HUES64 (cell line): ENCODE measurements around the gene SARM1.

Experiments
- H3K27ac ChIP-seq: 2 replicates; pipeline ENCODE4 v1.7.0; 2013; ENCODE audit warnings: low read depth, low read length, inconsistent platforms
- H3K27me3 ChIP-seq: 2 replicates; pipeline ENCODE4 v1.6.1; 2013; ENCODE audit warnings: mild to moderate bottlenecking, low read length; ENCODE audit not compliant: insufficient read depth
- H3K36me3 ChIP-seq: 2 replicates; pipeline ENCODE4 v1.6.1; 2013; ENCODE audit warnings: mild to moderate bottlenecking, low read length; ENCODE audit not compliant: insufficient read depth
- H3K4me1 ChIP-seq: 2 replicates; pipeline ENCODE4 v1.6.1; 2013; ENCODE audit warnings: mild to moderate bottlenecking, low read length, moderate library complexity; ENCODE audit not compliant: insufficient read depth
- H3K4me3 ChIP-seq: 2 replicates; pipeline ENCODE4 v1.5.1; 2013; ENCODE audit warnings: mild to moderate bottlenecking, low read length, moderate library complexity
- H3K9ac ChIP-seq: 2 replicates; pipeline ENCODE4 v1.6.1; 2013; ENCODE audit warnings: mild to moderate bottlenecking, low read depth, low read length
- H3K9me3 ChIP-seq: 2 replicates; pipeline ENCODE4 v1.6.1; 2013; ENCODE audit warnings: low read depth, low read length; ENCODE audit not compliant: insufficient read depth
- WGBS: fragments of 150-250, 120-280 bp; methylation state at CpG from one replicate; pipeline ENCODE4 v1.1.7; 2013; ENCODE audit warnings: missing lambda C conversion rate; 5-methylcytosine and 5-hydroxymethylcytosine counted together

Gene SARM1

GRCh38 chr17:28405632-28406472 lies 34.4 kb downstream of the SARM1 start, which contains the start of gene SLC46A1:
TSS of gene SLC46A1 (minus strand) at chr17:28406212. CDS start at chr17:28406114, 98 bp downstream.
- Histone ChIP-seq H3K9ac (peak within 1 kb of the TSS; percentile 56), H3K9me3 (no peaks in the 10 kb centered on the region), H3K4me1 (peaks cover 57% of the 10 kb centered on the region), H3K27me3 (peaks cover 61% of the 10 kb centered on the region), H3K4me3 (peak within 1 kb of the TSS; percentile 67), H3K36me3 (no peaks in the 10 kb centered on the region), H3K27ac (0 out of 2 replicates have a peak within 1 kb of the TSS, but pooled peaks have one; percentile 19)
- WGBS = 1% methylated on average over 70 of the region's 70 CpGs

GRCh38 chr17:28406473-28406814 lies 35.0 kb downstream of the SARM1 start:
- Histone ChIP-seq H3K4me1 (peaks cover 58% of the 10 kb centered on the region), H3K4me3 (peak overlapping the region; percentile 67), H3K27ac (no peak overlapping the region), H3K9me3 (no peaks in the 10 kb centered on the region), H3K9ac (no peak overlapping the region), H3K36me3 (no peaks in the 10 kb centered on the region), H3K27me3 (peaks cover 57% of the 10 kb centered on the region)
- 33% methylated on average over 9 of the region's 9 CpGs for WGBS

GRCh38 chr17:28407130-28407973 lies 35.9 kb downstream of the SARM1 start:
- 41% methylated on average over 3 of the region's 5 CpGs for WGBS
- Histone ChIP-seq H3K27ac (peak overlapping the region; percentile 55; the same call in 1 of the 2 replicates), H3K4me1 (peaks cover 61% of the 10 kb centered on the region), H3K9me3 (no peaks in the 10 kb centered on the region), H3K4me3 (no peak overlapping the region), H3K9ac (no peak overlapping the region), H3K36me3 (no peaks in the 10 kb centered on the region), H3K27me3 (peaks cover 51% of the 10 kb centered on the region)

GRCh38 chr17:28407974-28408306 lies 36.4 kb downstream of the SARM1 start:
- peaks cover 56% of the 10 kb centered on the region for H3K4me1 ChIP-seq
- H3K27me3 ChIP-seq = peaks cover 46% of the 10 kb centered on the region
- no peak overlapping the region for H3K9ac ChIP-seq
- H3K9me3 ChIP-seq = no peaks in the 10 kb centered on the region
- WGBS = 53% methylated on average over 1 of the region's 1 CpG
- H3K27ac ChIP-seq = peak overlapping the region; percentile 37; the same call in 1 of the 2 replicates
- H3K4me3 ChIP-seq = no peak overlapping the region
- H3K36me3 ChIP-seq = no peaks in the 10 kb centered on the region

GRCh38 chr17:28412099-28412498 lies 40.6 kb downstream of the SARM1 start:
- peaks cover 35% of the 10 kb centered on the region for H3K27me3 ChIP-seq
- H3K9me3 ChIP-seq = no peaks in the 10 kb centered on the region
- H3K4me3 ChIP-seq = no peak overlapping the region
- 43% methylated on average over 3 of the region's 3 CpGs for WGBS
- H3K9ac ChIP-seq = no peak overlapping the region
- peaks cover 29% of the 10 kb centered on the region for H3K4me1 ChIP-seq
- no peaks in the 10 kb centered on the region for H3K36me3 ChIP-seq
- H3K27ac ChIP-seq = no peak overlapping the region

GRCh38 chr17:28413804-28414203 lies 42.3 kb downstream of the SARM1 start:
- WGBS = 61% methylated on average over 7 of the region's 7 CpGs
- Histone ChIP-seq H3K9me3 (no peaks in the 10 kb centered on the region), H3K27ac (no peak overlapping the region), H3K36me3 (no peaks in the 10 kb centered on the region), H3K27me3 (peaks cover 39% of the 10 kb centered on the region), H3K9ac (no peak overlapping the region), H3K4me1 (peaks cover 12% of the 10 kb centered on the region), H3K4me3 (no peak overlapping the region)

- WGBS = 92% methylated on average over 3 of the region's 3 CpGs
- Histone ChIP-seq H3K4me1 (peaks cover 11% of the 10 kb centered on the region), H3K36me3 (no peaks in the 10 kb centered on the region), H3K9me3 (no peaks in the 10 kb centered on the region), H3K9ac (no peak overlapping the region), H3K4me3 (no peak overlapping the region), H3K27ac (no peak overlapping the region), H3K27me3 (peaks cover 37% of the 10 kb centered on the region)
Measured at GRCh38 chr17:28415886-28416285, 44.4 kb downstream of the SARM1 start.

GRCh38 chr17:28416703-28417311 lies 45.3 kb downstream of the SARM1 start:
- Histone ChIP-seq H3K36me3 (no peaks in the 10 kb centered on the region), H3K27me3 (peaks cover 35% of the 10 kb centered on the region), H3K27ac (no peak overlapping the region), H3K4me3 (no peak overlapping the region), H3K9ac (no peak overlapping the region), H3K9me3 (no peaks in the 10 kb centered on the region), H3K4me1 (peaks cover 7% of the 10 kb centered on the region)
- 25% methylated on average over 13 of the region's 13 CpGs for WGBS

- no peak overlapping the region for H3K4me3 ChIP-seq
- 87% methylated on average over 6 of the region's 7 CpGs for whole genome bisulfite sequencing
- H3K27ac ChIP-seq = no peak overlapping the region
- H3K9ac ChIP-seq = no peak overlapping the region
- H3K36me3 ChIP-seq = no peaks in the 10 kb centered on the region
- H3K9me3 ChIP-seq = no peaks in the 10 kb centered on the region
- no peaks in the 10 kb centered on the region for H3K4me1 ChIP-seq
- H3K27me3 ChIP-seq = peaks cover 9% of the 10 kb centered on the region
Measured at GRCh38 chr17:28421787-28422305, 50.4 kb downstream of the SARM1 start.

GRCh38 chr17:28425206-28425605 lies 53.7 kb downstream of the SARM1 start:
- Histone ChIP-seq H3K9me3 (no peaks in the 10 kb centered on the region), H3K27ac (no peak overlapping the region), H3K4me1 (no peaks in the 10 kb centered on the region), H3K4me3 (no peak overlapping the region), H3K27me3 (no peaks in the 10 kb centered on the region), H3K9ac (no peak overlapping the region), H3K36me3 (no peaks in the 10 kb centered on the region)
- WGBS = 91% methylated on average over 13 of the region's 13 CpGs

- 81% methylated on average over 9 of the region's 9 CpGs for WGBS
- Histone ChIP-seq H3K9ac (no peak overlapping the region), H3K36me3 (no peaks in the 10 kb centered on the region)
Measured at GRCh38 chr17:28426081-28426519, 54.6 kb downstream of the SARM1 start.

More at GRCh38 chr17:28426081-28426519, 54.6 kb downstream of the SARM1 start:
- Histone ChIP-seq H3K27me3 (no peaks in the 10 kb centered on the region), H3K9me3 (no peaks in the 10 kb centered on the region), H3K4me1 (no peaks in the 10 kb centered on the region), H3K4me3 (no peak overlapping the region), H3K27ac (no peak overlapping the region)
